Nephron (organoid): ENCODE results near the gene LIPN.

Experiments used
- H3K27ac Mint-ChIP-seq, 3 experiments: 2 replicates each; pipeline ENCODE4 v1.8.0; 2020; ENCODE audit warnings: mixed read lengths in 3 of 3, mild to moderate bottlenecking in 2 of 3, moderate library complexity in 1 of 3
- H3K27me3 Mint-ChIP-seq: 2 replicates; pipeline ENCODE4 v1.8.0; 2021; ENCODE audit warnings: low read depth, mild to moderate bottlenecking, moderate library complexity, mixed read lengths
- H3K36me3 Mint-ChIP-seq: 2 replicates; pipeline ENCODE4 v1.8.0; 2020; ENCODE audit warnings: low read depth, mixed read lengths
- H3K4me1 Mint-ChIP-seq: 2 replicates; pipeline ENCODE4 v1.8.0; 2020; ENCODE audit warnings: mixed read lengths
- H3K4me3 Mint-ChIP-seq, 3 experiments: 2 replicates each; pipeline ENCODE4 v1.8.0; 2020; ENCODE audit warnings: mild to moderate bottlenecking in 3 of 3, mixed read lengths in 3 of 3, moderate library complexity in 2 of 3
- H3K9me3 Mint-ChIP-seq: 2 replicates; pipeline ENCODE4 v1.8.0; 2020; ENCODE audit warnings: mixed read lengths
- TF ChIP-seq, protein P1 (sequence below), 3 experiments: fragments of 200-600 bp; sonication (generic); IDR thresholded peaks; one replicate each; pipeline ENCODE4 v1.5.0; 2021; ENCODE audit warnings: antibody characterized with exemption in 3 of 3; ENCODE audit not compliant: unreplicated experiment in 3 of 3

LIPN gene

GRCh38 chr10:88820748-88821401 is 61.1 kb downstream of the LIPN start:
- no peaks in the 10 kb centered on the region for H3K36me3 Mint-ChIP-seq
- no peak overlapping the region for H3K27ac Mint-ChIP-seq
- no peaks in the 10 kb centered on the region for H3K9me3 Mint-ChIP-seq
- TF ChIP-seq, protein P1, sequence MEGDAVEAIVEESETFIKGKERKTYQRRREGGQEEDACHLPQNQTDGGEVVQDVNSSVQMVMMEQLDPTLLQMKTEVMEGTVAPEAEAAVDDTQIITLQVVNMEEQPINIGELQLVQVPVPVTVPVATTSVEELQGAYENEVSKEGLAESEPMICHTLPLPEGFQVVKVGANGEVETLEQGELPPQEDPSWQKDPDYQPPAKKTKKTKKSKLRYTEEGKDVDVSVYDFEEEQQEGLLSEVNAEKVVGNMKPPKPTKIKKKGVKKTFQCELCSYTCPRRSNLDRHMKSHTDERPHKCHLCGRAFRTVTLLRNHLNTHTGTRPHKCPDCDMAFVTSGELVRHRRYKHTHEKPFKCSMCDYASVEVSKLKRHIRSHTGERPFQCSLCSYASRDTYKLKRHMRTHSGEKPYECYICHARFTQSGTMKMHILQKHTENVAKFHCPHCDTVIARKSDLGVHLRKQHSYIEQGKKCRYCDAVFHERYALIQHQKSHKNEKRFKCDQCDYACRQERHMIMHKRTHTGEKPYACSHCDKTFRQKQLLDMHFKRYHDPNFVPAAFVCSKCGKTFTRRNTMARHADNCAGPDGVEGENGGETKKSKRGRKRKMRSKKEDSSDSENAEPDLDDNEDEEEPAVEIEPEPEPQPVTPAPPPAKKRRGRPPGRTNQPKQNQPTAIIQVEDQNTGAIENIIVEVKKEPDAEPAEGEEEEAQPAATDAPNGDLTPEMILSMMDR (IDR thresholded peaks at IDR 0.05; ENCODE audit: unreplicated experiment in 3 of 3), result no peak
- H3K27me3 Mint-ChIP-seq, result no peaks in the 10 kb centered on the region
- no peaks in the 10 kb centered on the region for H3K4me1 Mint-ChIP-seq
- H3K4me3 Mint-ChIP-seq, result no peak overlapping the region

DNA sequence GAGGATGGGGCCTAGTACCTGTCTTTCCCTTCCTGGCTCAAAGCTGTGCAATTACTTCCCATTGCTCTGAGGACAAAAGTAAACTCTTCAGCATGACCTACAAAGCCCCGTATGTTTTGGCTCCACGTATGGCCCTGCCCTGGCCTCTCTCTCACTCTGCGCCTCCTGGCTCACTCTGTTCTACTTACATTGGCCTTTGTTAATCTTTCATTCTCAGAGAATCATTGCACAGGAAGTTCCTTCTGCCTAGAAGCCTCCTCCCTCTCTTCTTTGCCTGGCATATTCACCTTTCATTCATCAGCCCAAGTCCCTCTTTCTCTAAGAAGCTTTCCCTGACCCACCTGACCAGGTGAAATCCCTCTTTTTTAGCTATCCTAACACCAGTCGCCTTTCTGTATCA is 66.6 kb downstream of the LIPN start:
- Mint-ChIP-seq H3K27ac (no peak overlapping the region), H3K4me3 (no peak overlapping the region), H3K4me1 (peaks cover 5% of the 10 kb centered on the region), H3K27me3 (peaks cover 5% of the 10 kb centered on the region), H3K36me3 (no peaks in the 10 kb centered on the region), H3K9me3 (no peaks in the 10 kb centered on the region)
- TF ChIP-seq, protein P1 (IDR thresholded peaks at IDR 0.05; ENCODE audit: unreplicated experiment in 3 of 3), result no peak

- Mint-ChIP-seq H3K36me3 (no peaks in the 10 kb centered on the region), H3K27me3 (peaks cover 5% of the 10 kb centered on the region)
These were observed 67.9 kb downstream of the LIPN start for GRCh38 chr10:88827671-88828070.

GRCh38 chr10:88828310-88828709 is 68.5 kb downstream of the LIPN start:
- Mint-ChIP-seq H3K27me3 (peaks cover 8% of the 10 kb centered on the region), H3K4me1 (peaks cover 5% of the 10 kb centered on the region), H3K4me3 (no peak overlapping the region), H3K27ac (no peak overlapping the region), H3K9me3 (no peaks in the 10 kb centered on the region), H3K36me3 (no peaks in the 10 kb centered on the region)
- TF ChIP-seq, protein P1 (IDR thresholded peaks at IDR 0.05; ENCODE audit: unreplicated experiment in 3 of 3), result no peak

More at GRCh38 chr10:88827671-88828070, 67.9 kb downstream of the LIPN start:
- Mint-ChIP-seq H3K4me1 (peaks cover 5% of the 10 kb centered on the region), H3K4me3 (no peak overlapping the region), H3K9me3 (no peaks in the 10 kb centered on the region), H3K27ac (no peak overlapping the region)
- TF ChIP-seq, protein P1 (IDR thresholded peaks at IDR 0.05; ENCODE audit: unreplicated experiment in 3 of 3), result no peak
